IPS-15b (cell line): Measurements from ENCODE around the gene DENND1A.

Experiments used
- H3K27me3 ChIP-seq: one replicate; pipeline ENCODE4 v1.6.1; 2013; ENCODE audit warnings: low read length; ENCODE audit not compliant: control insufficient read depth, insufficient read depth
- H3K36me3 ChIP-seq: one replicate; pipeline ENCODE4 v1.6.1; 2013; ENCODE audit warnings: low read length; ENCODE audit not compliant: control insufficient read depth, insufficient read depth
- H3K4me1 ChIP-seq: one replicate; pipeline ENCODE4 v1.6.1; 2013; ENCODE audit warnings: mild to moderate bottlenecking, low read length; ENCODE audit not compliant: control insufficient read depth, insufficient read depth
- H3K4me3 ChIP-seq: one replicate; pipeline ENCODE4 v1.5.1; 2013; ENCODE audit warnings: low read depth, low read length
- H3K9ac ChIP-seq: one replicate; pipeline ENCODE4 v1.6.1; 2013; ENCODE audit warnings: low read depth, mild to moderate bottlenecking, low read length
- H3K9me3 ChIP-seq: one replicate; pipeline ENCODE4 v1.6.1; 2013; ENCODE audit warnings: mild to moderate bottlenecking, low read length; ENCODE audit not compliant: control insufficient read depth, insufficient read depth

DENND1A gene

DNA sequence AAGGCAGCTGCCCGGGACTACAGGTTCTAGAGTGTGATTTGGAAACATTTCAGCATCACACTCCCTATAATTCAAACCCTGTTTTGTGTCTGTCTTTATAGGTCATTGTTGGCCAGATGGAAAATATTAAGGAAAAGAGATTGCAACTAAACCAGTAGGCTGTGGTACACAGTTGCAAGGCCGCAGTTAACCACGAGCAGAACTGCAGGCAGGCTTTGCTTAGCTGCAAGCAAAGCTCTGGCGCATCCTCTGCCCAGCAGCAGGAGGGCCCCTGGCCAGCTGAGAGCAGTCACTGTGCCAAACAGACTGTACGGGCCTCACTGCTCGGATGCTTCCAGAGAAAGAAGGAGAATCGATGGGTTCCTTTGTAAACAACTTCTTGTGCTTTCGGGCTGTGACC lies 204.5 kb downstream of the DENND1A start:
- no peak overlapping the region for H3K4me3 ChIP-seq
- no peak overlapping the region for H3K9ac ChIP-seq
- peaks cover 3% of the 10 kb centered on the region for H3K4me1 ChIP-seq
- H3K36me3 ChIP-seq, result no peaks in the 10 kb centered on the region
- H3K27me3 ChIP-seq, result no peaks in the 10 kb centered on the region
- peaks cover 13% of the 10 kb centered on the region for H3K9me3 ChIP-seq

DNA sequence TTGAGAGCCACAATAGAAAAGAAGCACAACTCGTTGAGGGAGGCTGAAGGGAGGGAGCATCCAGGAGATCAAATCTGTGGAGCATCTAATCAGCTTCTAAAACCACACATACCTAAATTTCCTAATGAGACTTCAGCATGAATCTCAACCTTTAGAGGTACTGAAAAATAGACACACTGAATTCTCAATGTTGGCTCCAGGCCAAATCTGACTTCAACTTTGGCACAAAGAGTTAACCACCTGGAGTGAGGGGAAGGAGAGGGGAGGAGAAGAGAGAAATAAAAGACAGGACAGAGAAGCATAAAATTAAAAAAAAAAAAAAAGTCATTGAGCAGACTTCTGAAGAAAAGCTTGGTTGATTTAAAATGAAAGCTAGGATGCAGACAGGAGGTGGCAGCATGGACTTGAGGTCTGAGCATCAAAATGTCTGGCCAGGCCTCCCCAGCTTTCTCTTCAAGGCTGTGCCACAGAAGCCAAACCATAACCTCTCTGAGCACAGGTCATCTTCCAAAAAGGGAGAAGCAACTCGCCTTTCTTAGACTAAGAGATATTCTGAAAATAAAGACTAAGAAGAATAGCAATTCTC lies 205.6 kb downstream of the DENND1A start:
- Histone ChIP-seq H3K9ac (no peak overlapping the region), H3K4me3 (no peak overlapping the region), H3K36me3 (no peaks in the 10 kb centered on the region), H3K9me3 (peaks cover 13% of the 10 kb centered on the region), H3K4me1 (peaks cover 3% of the 10 kb centered on the region), H3K27me3 (no peaks in the 10 kb centered on the region)

DNA sequence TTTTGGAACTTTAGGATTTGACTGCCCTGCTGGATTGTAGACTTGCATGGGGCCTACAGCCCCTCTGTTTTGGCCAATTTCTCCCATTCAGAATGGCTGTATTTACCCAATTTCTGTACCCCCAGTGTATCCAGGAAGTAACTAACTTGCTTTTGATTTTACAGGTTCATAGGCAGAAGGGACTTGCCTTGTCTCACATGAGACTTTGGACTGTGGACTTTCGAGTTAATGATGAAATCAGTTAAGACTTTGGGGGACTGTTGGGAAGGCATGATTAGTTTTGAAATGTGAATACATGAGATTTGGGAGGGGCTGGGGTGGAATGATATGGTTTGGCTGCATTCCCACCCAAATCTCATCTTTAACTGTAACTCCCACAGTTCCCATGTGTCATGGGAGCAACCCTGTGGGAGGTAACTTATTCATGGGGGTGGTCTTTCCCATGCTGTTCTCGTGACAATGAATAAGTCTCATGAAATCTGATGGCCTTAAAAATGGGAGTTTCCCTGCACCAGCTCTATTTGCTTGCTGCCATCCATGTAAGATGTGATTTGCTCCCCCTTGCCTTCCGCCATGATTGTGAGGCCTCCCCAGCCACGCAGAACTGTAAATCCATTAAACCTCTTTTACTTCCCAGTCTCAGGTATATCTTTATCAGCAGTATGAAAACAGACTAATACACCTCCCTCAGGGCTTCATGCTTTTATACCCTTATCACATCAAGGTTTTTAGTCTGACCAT lies 206.6 kb downstream of the DENND1A start:
- Histone ChIP-seq H3K4me3 (no peak overlapping the region), H3K27me3 (no peaks in the 10 kb centered on the region), H3K9ac (no peak overlapping the region), H3K4me1 (peaks cover 3% of the 10 kb centered on the region), H3K36me3 (no peaks in the 10 kb centered on the region), H3K9me3 (peaks cover 13% of the 10 kb centered on the region)

GRCh38 chr9:123722378-123722777 lies 207.5 kb downstream of the DENND1A start:
- Histone ChIP-seq H3K4me3 (no peak overlapping the region), H3K27me3 (no peaks in the 10 kb centered on the region), H3K9me3 (peaks cover 13% of the 10 kb centered on the region)

DNA sequence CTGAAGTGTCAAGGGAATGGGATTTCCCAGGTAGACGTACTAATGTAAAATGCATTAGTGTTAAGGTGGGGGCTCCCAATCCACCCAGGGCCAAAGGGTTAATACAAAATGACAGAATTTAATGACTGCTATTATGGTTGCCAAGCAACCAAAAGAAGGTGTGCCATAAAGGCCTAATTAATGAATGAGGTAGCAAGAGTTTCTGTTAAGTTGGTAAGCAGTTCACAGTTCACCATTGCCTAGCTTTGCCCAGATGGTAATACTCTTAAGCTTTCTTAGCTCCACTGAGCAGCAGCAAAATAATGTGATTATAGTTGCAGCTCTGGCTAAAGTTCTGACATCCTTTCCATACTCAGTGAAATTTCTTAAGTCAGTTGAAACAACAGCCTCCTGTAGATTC lies 211.7 kb downstream of the DENND1A start:
- H3K4me3 ChIP-seq, result no peak overlapping the region
- no peaks in the 10 kb centered on the region for H3K36me3 ChIP-seq
- no peaks in the 10 kb centered on the region for H3K4me1 ChIP-seq
- H3K27me3 ChIP-seq, result no peaks in the 10 kb centered on the region
- no peak overlapping the region for H3K9ac ChIP-seq
- H3K9me3 ChIP-seq, result peaks cover 13% of the 10 kb centered on the region

More at GRCh38 chr9:123722378-123722777, 207.5 kb downstream of the DENND1A start:
- peaks cover 3% of the 10 kb centered on the region for H3K4me1 ChIP-seq
- no peaks in the 10 kb centered on the region for H3K36me3 ChIP-seq
- no peak overlapping the region for H3K9ac ChIP-seq

DNA sequence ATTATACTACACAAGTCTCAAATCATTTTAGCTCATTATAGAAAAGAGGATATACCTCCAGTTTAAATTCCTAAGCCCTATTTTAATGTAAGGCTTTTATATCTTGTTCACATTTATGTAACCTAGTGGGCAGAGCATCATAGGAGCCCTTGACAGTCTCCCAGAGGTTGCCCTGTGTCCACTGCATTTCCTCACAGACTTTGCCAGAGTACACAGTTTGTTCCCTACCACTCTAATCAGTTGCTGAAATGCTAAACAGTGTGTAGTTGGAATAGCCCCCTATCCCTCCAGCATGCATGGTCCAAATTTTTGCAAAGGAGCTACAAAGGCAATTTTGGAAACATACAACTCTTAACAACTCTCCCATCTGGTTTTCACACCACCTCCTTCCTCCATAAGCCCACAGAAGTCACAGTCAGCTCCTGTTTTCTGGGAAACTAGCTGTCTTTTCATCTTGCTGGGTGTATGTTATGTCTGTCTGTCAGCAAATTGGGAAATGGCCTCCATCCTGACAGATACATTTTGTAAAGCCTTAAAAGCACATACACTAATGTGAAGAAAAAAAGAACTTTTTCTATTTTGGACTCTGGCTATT lies 212.2 kb downstream of the DENND1A start:
- no peaks in the 10 kb centered on the region for H3K27me3 ChIP-seq
- no peak overlapping the region for H3K4me3 ChIP-seq
- H3K9me3 ChIP-seq, result peaks cover 10% of the 10 kb centered on the region
- no peaks in the 10 kb centered on the region for H3K4me1 ChIP-seq
- no peaks in the 10 kb centered on the region for H3K36me3 ChIP-seq
- no peak overlapping the region for H3K9ac ChIP-seq

DNA sequence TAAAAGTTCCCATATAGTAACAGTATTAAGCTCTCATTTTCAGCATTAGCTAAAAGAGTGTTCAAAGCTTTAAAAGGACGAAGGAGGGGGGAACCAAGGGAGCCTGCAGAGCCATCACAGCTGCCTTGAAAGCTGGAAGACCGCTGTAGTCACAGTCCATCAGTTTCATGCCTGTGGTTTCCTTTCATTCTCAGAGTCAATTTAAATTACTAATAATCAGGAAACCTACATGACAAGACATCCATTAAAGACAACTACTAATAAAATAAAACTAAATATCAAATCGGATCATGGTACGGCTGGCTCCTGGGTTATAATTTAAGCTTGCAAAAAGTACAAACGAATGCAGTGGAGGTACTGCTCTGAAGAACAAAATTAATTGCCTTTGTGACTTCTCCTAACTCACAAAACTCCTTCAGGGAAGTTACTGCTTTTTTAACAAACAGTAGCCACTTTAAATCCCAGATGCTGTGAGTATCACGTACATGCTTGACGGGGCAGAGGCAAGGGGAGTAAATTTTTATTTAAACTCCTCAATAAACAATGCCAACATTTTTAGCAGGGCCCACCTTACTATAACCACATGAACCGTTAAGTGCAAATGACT lies 213.5 kb downstream of the DENND1A start:
- no peaks in the 10 kb centered on the region for H3K4me1 ChIP-seq
- H3K9me3 ChIP-seq, result peaks cover 3% of the 10 kb centered on the region
- no peak overlapping the region for H3K4me3 ChIP-seq
- H3K27me3 ChIP-seq, result no peaks in the 10 kb centered on the region
- no peak overlapping the region for H3K9ac ChIP-seq
- no peaks in the 10 kb centered on the region for H3K36me3 ChIP-seq

- H3K9ac ChIP-seq, result no peak overlapping the region
Observed at GRCh38 chr9:123715258-123715657, 214.7 kb downstream of the DENND1A start.

DNA sequence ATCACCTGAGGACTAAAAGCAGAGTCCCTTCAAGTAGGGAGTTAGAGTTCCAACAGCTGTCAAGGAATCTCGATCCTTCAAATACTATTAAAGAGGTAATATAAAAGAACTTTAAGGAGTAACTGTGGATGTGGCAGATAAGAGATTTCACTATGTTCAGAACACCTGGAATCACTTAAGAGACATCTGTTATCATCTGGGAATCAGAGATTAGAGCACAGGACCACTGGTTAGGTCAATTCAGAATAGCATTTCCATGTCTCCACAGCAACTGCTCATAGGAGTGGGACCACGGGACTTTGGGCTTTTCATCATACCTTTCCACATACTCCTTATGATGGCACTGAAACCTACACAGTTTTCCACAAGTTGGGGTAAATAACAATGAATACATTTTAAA lies 216.6 kb downstream of the DENND1A start:
- Histone ChIP-seq H3K4me1 (no peaks in the 10 kb centered on the region), H3K4me3 (no peak overlapping the region), H3K36me3 (no peaks in the 10 kb centered on the region), H3K9ac (no peak overlapping the region), H3K27me3 (no peaks in the 10 kb centered on the region), H3K9me3 (no peaks in the 10 kb centered on the region)

More at GRCh38 chr9:123715258-123715657, 214.7 kb downstream of the DENND1A start:
- no peak overlapping the region for H3K4me3 ChIP-seq
- H3K27me3 ChIP-seq, result no peaks in the 10 kb centered on the region
- no peaks in the 10 kb centered on the region for H3K36me3 ChIP-seq
- no peaks in the 10 kb centered on the region for H3K9me3 ChIP-seq
- H3K4me1 ChIP-seq, result no peaks in the 10 kb centered on the region

DNA sequence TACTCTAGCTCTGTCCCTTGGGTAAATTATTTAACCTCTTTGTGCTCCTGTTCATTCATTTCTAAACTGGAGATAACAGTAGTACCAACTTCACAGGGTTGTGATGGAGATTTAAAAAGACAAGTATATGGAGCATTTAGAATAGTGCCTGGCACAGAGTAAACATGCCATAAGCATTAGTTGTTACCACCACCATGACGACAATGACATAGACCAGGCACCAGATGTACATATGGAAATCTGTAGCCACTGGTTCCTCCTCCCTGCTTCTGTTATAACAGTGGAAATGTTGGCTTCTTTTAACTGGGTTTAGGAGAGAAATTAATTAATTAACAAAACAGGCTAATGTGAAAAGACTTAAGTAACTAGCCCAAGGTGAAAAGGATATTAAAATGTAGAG lies 217.5 kb downstream of the DENND1A start:
- Histone ChIP-seq H3K9me3 (no peaks in the 10 kb centered on the region), H3K9ac (no peak overlapping the region), H3K27me3 (no peaks in the 10 kb centered on the region), H3K4me3 (no peak overlapping the region), H3K4me1 (no peaks in the 10 kb centered on the region), H3K36me3 (no peaks in the 10 kb centered on the region)

GRCh38 chr9:123710299-123710698 lies 219.6 kb downstream of the DENND1A start:
- Histone ChIP-seq H3K9ac (no peak overlapping the region), H3K27me3 (no peaks in the 10 kb centered on the region)

More at GRCh38 chr9:123710299-123710698, 219.6 kb downstream of the DENND1A start:
- Histone ChIP-seq H3K4me1 (no peaks in the 10 kb centered on the region), H3K36me3 (no peaks in the 10 kb centered on the region), H3K4me3 (no peak overlapping the region), H3K9me3 (no peaks in the 10 kb centered on the region)
